Activated CD4-positive, CD25-positive, alpha-beta regulatory T cell (primary cell): ENCODE results near the gene SMARCC1.

ENCODE experiments used
- DNase-seq, 4 experiments: peaks; one replicate each; lab custom pipeline; 2025; lab: John Stamatoyannopoulos, UW

SMARCC1 gene

DNA sequence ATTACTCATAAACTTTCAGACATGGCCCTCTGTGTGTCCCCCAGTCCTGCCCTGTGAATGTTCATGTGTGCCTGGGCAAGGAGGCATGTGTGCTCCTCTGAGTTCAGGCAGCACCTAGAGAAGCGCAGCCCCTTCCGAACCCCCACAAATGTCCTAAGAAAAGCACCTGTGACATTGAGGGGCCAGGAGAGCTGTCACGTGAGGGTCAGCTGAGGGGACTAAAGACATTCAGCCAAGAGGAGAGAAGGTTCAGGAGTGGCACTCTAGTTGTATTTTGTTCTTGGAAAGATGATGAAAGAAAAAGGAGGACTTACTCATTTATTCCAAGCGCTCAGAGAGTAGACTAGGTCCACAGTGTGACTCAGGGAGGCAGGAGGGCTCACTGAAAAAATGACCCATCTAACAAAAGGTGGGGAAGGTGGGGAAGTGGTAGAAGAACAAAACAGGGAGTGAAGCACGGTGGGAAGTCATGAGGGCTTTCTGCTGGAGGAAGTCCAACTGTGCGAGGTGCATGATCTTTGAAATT is 240.0 kb downstream of the SMARCC1 start:
- no peak for DNase-seq

DNA sequence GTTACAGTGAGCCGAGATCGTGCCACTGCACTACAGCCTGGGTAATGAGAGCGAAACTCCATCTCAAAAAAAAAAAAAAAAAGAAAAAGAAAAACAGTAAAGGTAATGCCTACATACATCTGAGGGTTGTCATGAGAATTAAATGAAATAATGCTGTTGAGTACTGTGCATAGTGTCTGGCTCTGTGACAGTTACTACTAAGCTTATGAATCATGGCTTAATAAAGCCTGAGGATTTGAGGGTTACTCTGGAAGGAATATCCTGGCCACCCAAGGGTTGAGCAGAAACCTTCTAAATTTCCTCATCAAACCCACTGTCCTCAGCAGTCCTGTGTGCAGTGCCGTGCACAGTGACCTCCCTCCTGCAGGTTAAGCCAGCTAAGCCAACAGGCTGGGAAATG is 241.4 kb downstream of the SMARCC1 start:
- DNase-seq: no peak

DNA sequence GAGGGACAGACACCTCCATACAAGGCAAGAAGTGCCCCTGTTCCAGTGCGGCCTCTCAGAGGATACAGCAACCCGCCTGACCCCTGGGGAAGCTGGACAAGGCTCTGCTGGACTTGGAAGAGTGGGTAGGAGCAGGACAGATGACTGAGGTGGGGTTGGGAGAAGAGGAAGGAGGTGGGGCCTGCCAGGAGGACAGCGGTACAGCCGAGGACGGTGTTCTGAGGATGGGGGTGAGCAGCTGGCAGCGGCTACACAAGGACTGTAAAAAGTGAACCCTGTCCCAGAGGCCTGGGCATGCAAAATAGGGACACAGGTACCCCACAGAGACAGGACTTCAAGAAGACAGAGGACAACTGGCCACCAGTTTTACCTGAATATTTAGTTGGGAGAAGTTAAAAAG is 244.7 kb downstream of the SMARCC1 start:
- DNase-seq: no peak

DNA sequence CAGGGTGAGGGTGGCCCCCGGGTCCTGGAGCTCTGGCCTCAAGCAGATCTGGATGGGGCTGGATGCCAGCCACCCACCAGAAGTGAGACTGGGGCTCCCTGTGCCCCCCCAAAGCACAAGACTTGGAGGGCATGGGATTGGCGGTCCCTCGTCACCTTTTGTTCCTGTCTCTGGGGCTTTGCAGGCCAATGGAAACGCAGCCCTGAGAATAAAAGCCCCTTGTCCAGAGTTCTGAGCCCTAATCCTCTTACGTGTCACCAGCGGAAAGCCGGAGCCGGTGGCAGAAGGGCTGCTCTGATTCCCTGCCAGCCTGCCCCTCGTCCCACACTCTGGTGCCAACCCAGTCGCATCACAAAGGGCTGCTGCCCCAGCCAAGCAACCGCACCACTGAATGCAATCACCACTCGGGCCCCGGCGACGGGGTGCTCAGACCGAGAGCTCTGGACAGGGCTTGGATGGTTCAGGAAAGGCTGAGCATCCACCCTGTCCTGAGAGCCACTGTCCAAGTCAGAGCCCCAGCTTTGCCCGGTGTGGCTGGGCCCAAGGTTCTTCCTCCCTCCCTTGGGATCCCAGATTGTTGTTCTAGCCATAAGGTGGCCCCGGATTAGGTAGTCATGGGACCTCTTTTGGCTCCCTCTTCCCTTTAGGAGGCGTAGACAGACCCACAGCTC is 245.3 kb downstream of the SMARCC1 start:
- no peak for DNase-seq
